Astrocyte of the cerebellum (primary cell): ENCODE results near the gene OR51G2.

Experiments used
- DNase-seq: peaks from one replicate; pipeline ENCODE4 v3.0.0-alpha.2; 2011; ENCODE audit warnings: low read depth
- H3K4me3 ChIP-seq: 2 replicates; pipeline ENCODE4 v1.5.1; 2011; ENCODE audit warnings: mild to moderate bottlenecking, low read depth, low read length, moderate library complexity
- in situ Hi-C: cut with HindIII; loops from 2 replicates; pipeline ENCODE4 v1.10.0; 2017; ENCODE audit warnings: low sequenced_read_pairs
- TF ChIP-seq, protein P1 (sequence below): IDR thresholded peaks from 2 replicates; pipeline ENCODE4 v1.5.1; 2012; ENCODE audit warnings: low read length, low read depth, moderate library complexity, mild to moderate bottlenecking; ENCODE audit errors: missing control alignments

OR51G2 gene

DNA sequence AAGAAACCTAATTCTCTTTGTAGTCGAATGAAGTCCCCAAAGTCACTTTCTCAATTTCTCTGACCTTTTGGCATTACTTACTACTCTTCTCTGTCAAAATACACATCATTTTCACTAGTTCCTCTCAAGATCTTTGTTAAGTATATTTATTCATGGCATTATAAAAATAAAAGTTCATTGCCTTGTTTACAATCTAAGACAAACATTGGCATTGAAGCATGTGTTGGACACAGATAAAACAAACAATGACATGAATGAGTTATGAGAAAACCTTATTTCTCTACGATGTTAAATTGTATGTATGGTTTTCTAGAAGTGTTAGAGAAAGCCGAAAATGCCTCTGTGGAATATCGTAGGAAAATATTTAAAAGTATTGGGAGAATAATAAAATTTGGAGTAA, 13.6 kb upstream of the OR51G2 start:
- TF ChIP-seq, protein P1, sequence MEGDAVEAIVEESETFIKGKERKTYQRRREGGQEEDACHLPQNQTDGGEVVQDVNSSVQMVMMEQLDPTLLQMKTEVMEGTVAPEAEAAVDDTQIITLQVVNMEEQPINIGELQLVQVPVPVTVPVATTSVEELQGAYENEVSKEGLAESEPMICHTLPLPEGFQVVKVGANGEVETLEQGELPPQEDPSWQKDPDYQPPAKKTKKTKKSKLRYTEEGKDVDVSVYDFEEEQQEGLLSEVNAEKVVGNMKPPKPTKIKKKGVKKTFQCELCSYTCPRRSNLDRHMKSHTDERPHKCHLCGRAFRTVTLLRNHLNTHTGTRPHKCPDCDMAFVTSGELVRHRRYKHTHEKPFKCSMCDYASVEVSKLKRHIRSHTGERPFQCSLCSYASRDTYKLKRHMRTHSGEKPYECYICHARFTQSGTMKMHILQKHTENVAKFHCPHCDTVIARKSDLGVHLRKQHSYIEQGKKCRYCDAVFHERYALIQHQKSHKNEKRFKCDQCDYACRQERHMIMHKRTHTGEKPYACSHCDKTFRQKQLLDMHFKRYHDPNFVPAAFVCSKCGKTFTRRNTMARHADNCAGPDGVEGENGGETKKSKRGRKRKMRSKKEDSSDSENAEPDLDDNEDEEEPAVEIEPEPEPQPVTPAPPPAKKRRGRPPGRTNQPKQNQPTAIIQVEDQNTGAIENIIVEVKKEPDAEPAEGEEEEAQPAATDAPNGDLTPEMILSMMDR = no peak

GRCh38 chr11:4926608-4927007, 7.5 kb upstream of the OR51G2 start:
- no peak for DNase-seq
- in situ Hi-C loops = no loop called here
- no peak overlapping the region for H3K4me3 ChIP-seq
- TF ChIP-seq, protein P1 = no peak

More for the DNA sequence above, 13.6 kb upstream of the OR51G2 start:
- H3K4me3 ChIP-seq = no peak overlapping the region
- in situ Hi-C loops = no loop called here
- DNase-seq = no peak

GRCh38 chr11:4924239-4924638, 5.1 kb upstream of the OR51G2 start, which contains the start of gene OR51G1:
Gene OR51G1 (minus strand): TSS chr11:4924339. CDS start chr11:4924339, 0 bp downstream.
- TF ChIP-seq, protein P1 = no peak
- no peak for DNase-seq
- in situ Hi-C loops = no loop called here
- no peak within 1 kb of the TSS for H3K4me3 ChIP-seq

DNA sequence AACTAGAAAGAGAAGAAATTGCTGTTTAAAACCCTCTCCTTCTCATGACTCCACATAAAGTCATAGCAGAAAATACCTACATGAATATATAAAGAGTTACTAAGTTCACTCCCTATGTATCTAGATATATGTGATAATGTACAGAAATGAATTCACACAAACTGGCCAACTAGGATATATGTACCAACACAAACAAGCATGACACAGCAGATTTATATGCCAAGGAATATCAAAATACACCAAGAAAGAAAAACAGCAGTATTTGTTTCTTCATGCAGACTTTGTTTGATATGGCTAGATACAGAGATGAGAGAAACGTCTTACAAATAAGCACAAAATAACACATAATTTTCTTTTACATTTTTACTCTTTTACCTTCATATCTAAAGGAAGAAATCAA, 3.2 kb upstream of the OR51G2 start:
- no peak for DNase-seq
- in situ Hi-C loops = no loop called here

GRCh38 chr11:4921796-4922195, 2.6 kb upstream of the OR51G2 start:
- TF ChIP-seq, protein P1 = no peak
- in situ Hi-C loops = no loop called here
- H3K4me3 ChIP-seq = no peak overlapping the region
- no peak for DNase-seq

More for the DNA sequence above, 3.2 kb upstream of the OR51G2 start:
- TF ChIP-seq, protein P1 = no peak
- H3K4me3 ChIP-seq = no peak overlapping the region

DNA sequence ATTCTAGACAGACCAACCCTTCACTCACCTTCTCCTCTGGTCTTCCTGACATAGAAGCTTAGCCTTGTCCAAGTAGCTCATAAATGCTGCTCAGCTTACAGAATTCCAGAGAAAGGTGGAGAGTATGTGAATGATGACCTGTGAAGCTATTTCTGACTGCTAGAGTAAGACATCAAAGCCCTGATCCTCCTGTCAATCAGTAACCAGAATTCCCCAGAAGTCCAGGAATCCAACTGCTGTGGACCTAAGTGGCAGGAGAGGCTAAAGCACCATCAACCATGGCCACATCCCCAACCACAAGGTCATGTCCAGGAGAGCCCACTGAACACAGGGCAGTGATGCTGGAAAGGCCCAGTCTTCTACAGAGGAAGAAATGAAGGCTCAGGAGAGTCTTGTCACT, 2.6 kb downstream of the OR51G2 start:
- DNase-seq = no peak
- no peak overlapping the region for H3K4me3 ChIP-seq
- TF ChIP-seq, protein P1 = no peak
- in situ Hi-C loops = no loop called here

DNA sequence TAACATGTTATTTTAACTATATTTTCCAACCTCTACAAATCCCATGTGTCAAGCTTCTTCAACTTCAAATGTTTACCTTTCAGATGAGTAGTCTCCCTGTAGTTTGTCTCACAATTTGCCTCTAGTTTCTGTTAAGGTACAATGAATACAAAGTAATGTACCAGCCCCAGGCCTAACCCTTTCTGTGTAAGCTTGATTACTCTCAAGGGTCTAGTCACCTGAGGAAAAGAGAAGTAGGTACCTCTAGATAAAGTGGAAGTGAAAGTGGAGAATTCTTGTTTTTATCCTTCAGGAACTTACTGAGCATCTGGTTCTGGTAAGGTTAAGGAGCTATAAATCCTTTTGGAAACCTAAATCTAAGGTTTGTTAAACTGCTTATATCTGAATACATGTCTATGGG, 15.7 kb downstream of the OR51G2 start, which contains the start of gene OR51A7:
OR51A7 (plus strand) TSS at position 300 of the 400 bp plus-strand sequence. CDS start 3,587 bp downstream, outside the sequence.
- no peak for DNase-seq
- in situ Hi-C loops = no loop called here
- TF ChIP-seq, protein P1 = no peak
- H3K4me3 ChIP-seq = no peak within 1 kb of the TSS
